Measurements from ENCODE around the gene OMG. TPM values are rescaled to one million over a fixed set of nuclear protein-coding genes. Genes with fewer than 3 reads are reported as not detected.

Gene OMG
- polyA plus RNA-seq, 3 donors: 0.83 to 2.2 TPM; not detected in 1

GRCh38 chr17:31296142-31296541 is 897 bp downstream of the OMG start:
- peaks cover 11% of the 10 kb centered on the region for H4K20me1 ChIP-seq (ENCODE audit: insufficient read depth, low read length)
- peaks cover 8% of the 10 kb centered on the region for H3K4me1 Mint-ChIP-seq
- H2AFZ ChIP-seq (ENCODE audit: insufficient read depth, low read depth, low read length, poor library complexity, severe bottlenecking): no peak overlapping the region
- H3K4me2 ChIP-seq (replicated peaks; ENCODE audit: extremely low read depth, low read length, poor library complexity, severe bottlenecking): no peak overlapping the region
- no peak overlapping the region for H3K9ac ChIP-seq (ENCODE audit: insufficient read depth, low read length, poor library complexity, severe bottlenecking)
- no peaks in the 10 kb centered on the region for H3K27me3 Mint-ChIP-seq (ENCODE audit: low read depth in 3 of 3)
- no CpG with 5 or more reads among the region's 2 CpGs for WGBS (ENCODE audit: insufficient coverage)
- H3K36me3 ChIP-seq (replicated peaks in 1 of 2; ENCODE audit: control insufficient read depth in 1 of 2, insufficient read depth in 2 of 2, low read length in 2 of 2): no peaks in the 10 kb centered on the region
- H3K27ac Mint-ChIP-seq: no peak overlapping the region
- no peak for DNase-seq
- no peak overlapping the region for H3K4me3 ChIP-seq (replicated peaks in 1 of 3; ENCODE audit: low read depth in 2 of 3, low read length in 3 of 3)
- H3K9me3 Mint-ChIP-seq: no peaks in the 10 kb centered on the region
- peaks cover 0 to 14% of the 10 kb centered on the region in 2 donors for H3K36me3 Mint-ChIP-seq
- H3K9me3 ChIP-seq (replicated peaks in 1 of 2; ENCODE audit: control insufficient read depth in 1 of 2, insufficient read depth in 1 of 2, low read length in 2 of 2): no peaks in the 10 kb centered on the region
- no peak overlapping the region for H3K27ac ChIP-seq (ENCODE audit: low read depth in 1 of 2, low read length in 2 of 2)
- peaks cover 0 to 7% of the 10 kb centered on the region in 2 donors for H3K4me1 ChIP-seq (ENCODE audit: control insufficient read depth in 1 of 2, insufficient read depth in 2 of 2, low read length in 2 of 2)
- intact Hi-C loops (cut with micrococcal nuclease): loop anchor here in 1 of 2 donors (10.0 kb wide), 1 partner anchor 69 kb away; no protein-coding TSS in a partner anchor
- no peak overlapping the region for H3K4me3 Mint-ChIP-seq
- no peaks in the 10 kb centered on the region for H3K79me2 ChIP-seq (ENCODE audit: insufficient read depth, low read length)
- no peak for TF ChIP-seq CTCF (IDR thresholded peaks at IDR 0.05)
- no peaks in the 10 kb centered on the region for H3K27me3 ChIP-seq (ENCODE audit: control insufficient read depth in 2 of 2, insufficient read depth in 2 of 2, low read length in 2 of 2)

GRCh38 chr17:31295489-31295871 is 1.6 kb downstream of the OMG start:
- Mint-ChIP-seq H3K36me3 (peaks cover 0 to 14% of the 10 kb centered on the region in 2 donors), H3K9me3 (no peaks in the 10 kb centered on the region), H3K4me3 (no peak overlapping the region), H3K27me3 (ENCODE audit: low read depth in 3 of 3) (no peaks in the 10 kb centered on the region), H3K27ac (no peak overlapping the region), H3K4me1 (peaks cover 8% of the 10 kb centered on the region)
- Histone ChIP-seq H4K20me1 (ENCODE audit: insufficient read depth, low read length) (peaks cover 4% of the 10 kb centered on the region), H3K4me3 (replicated peaks in 1 of 3; ENCODE audit: low read depth in 2 of 3, low read length in 3 of 3) (no peak overlapping the region), H3K27me3 (ENCODE audit: control insufficient read depth in 2 of 2, insufficient read depth in 2 of 2, low read length in 2 of 2) (no peaks in the 10 kb centered on the region), H3K9me3 (replicated peaks in 1 of 2; ENCODE audit: control insufficient read depth in 1 of 2, insufficient read depth in 1 of 2, low read length in 2 of 2) (no peaks in the 10 kb centered on the region), H3K4me1 (ENCODE audit: control insufficient read depth in 1 of 2, insufficient read depth in 2 of 2, low read length in 2 of 2) (peaks cover 0 to 7% of the 10 kb centered on the region in 2 donors), H2AFZ (ENCODE audit: insufficient read depth, low read depth, low read length, poor library complexity, severe bottlenecking) (no peak overlapping the region), H3K27ac (ENCODE audit: low read depth in 1 of 2, low read length in 2 of 2) (no peak overlapping the region), H3K9ac (ENCODE audit: insufficient read depth, low read length, poor library complexity, severe bottlenecking) (no peak overlapping the region), H3K79me2 (ENCODE audit: insufficient read depth, low read length) (no peaks in the 10 kb centered on the region), H3K4me2 (replicated peaks; ENCODE audit: extremely low read depth, low read length, poor library complexity, severe bottlenecking) (no peak overlapping the region), H3K36me3 (replicated peaks in 1 of 2; ENCODE audit: control insufficient read depth in 1 of 2, insufficient read depth in 2 of 2, low read length in 2 of 2) (no peaks in the 10 kb centered on the region)
- TF ChIP-seq CTCF (IDR thresholded peaks at IDR 0.05): no peak
- intact Hi-C loops (cut with micrococcal nuclease): loop anchor here in 1 of 2 donors (10.0 kb wide), 1 partner anchor 69 kb away; no protein-coding TSS in a partner anchor
- WGBS (ENCODE audit: insufficient coverage): 100% methylated on average over 1 of the region's 1 CpG
- no peak for DNase-seq

Measured in CD14-positive monocyte (primary cell).